OCI-LY7 (cell line): ENCODE data around the gene SLC4A11. TPM values are rescaled to one million over a fixed set of nuclear protein-coding genes. Genes with fewer than 3 reads are reported as not detected.

Experiments used
- BruUV-seq: library from RNA; stranded (reverse); fragments of 400-500 nt; replicated peaks from 2 replicates; lab custom pipeline; 2021; lab: Mats Ljungman, UMichigan
- CTCF ChIA-PET: fragments of 300-600 bp; sonication (Branson Sonifier 250); formaldehyde crosslinking; loops from one replicate; lab custom pipeline; 2022; ENCODE audit warnings: antibody characterized with exemption; ENCODE audit not compliant: unreplicated experiment; lab: Charles Lee
- POLR2A ChIA-PET: fragments of 300-600 bp; sonication (Branson Sonifier 250); formaldehyde crosslinking; loops from one replicate; lab custom pipeline; 2022; ENCODE audit warnings: antibody characterized with exemption; lab: Charles Lee
- DNase-seq: peaks from one replicate; pipeline ENCODE4 v3.0.0-alpha.2; 2015; ENCODE audit warnings: low spot score
- H2AFZ ChIP-seq: fragments of 200-600 bp; sonication (generic), shearing (Covaris generic); 2 replicates; pipeline ENCODE4 v1.6.1; 2014; ENCODE audit warnings: mild to moderate bottlenecking, antibody characterized with exemption, low read length, moderate library complexity
- H3K27ac ChIP-seq: fragments of 200-600 bp; sonication (generic); 2 replicates; pipeline ENCODE4 v1.5.1; 2014; ENCODE audit warnings: mixed run types, low read depth, mild to moderate bottlenecking, moderate library complexity, low read length, inconsistent platforms; ENCODE audit not compliant: poor library complexity, severe bottlenecking
- H3K36me3 ChIP-seq: fragments of 200-600 bp; sonication (generic); 2 replicates; pipeline ENCODE4 v1.6.1; 2014; ENCODE audit warnings: mild to moderate bottlenecking, antibody characterized with exemption, low read length, moderate library complexity, mixed read lengths; ENCODE audit not compliant: insufficient read depth
- H3K4me1 ChIP-seq: fragments of 200-600 bp; sonication (generic); 2 replicates; pipeline ENCODE4 v1.5.1; 2014; ENCODE audit warnings: mild to moderate bottlenecking, low read length; ENCODE audit not compliant: insufficient read depth, poor library complexity, severe bottlenecking
- H3K4me2 ChIP-seq: fragments of 200-600 bp; sonication (generic); 2 replicates; pipeline ENCODE4 v1.6.1; 2014; ENCODE audit warnings: mild to moderate bottlenecking, low read length
- H3K4me3 ChIP-seq: fragments of 200-600 bp; sonication (generic); 2 replicates; pipeline ENCODE4 v1.5.1; 2014; ENCODE audit warnings: mild to moderate bottlenecking, low read depth, low read length; ENCODE audit not compliant: poor library complexity, severe bottlenecking
- H3K79me2 ChIP-seq: fragments of 200-600 bp; sonication (generic); 2 replicates; pipeline ENCODE4 v1.6.1; 2016; ENCODE audit warnings: low read depth, mild to moderate bottlenecking, low read length, moderate library complexity, mixed read lengths; ENCODE audit not compliant: insufficient read depth
- H3K9me2 ChIP-seq: fragments of 200-600 bp; sonication (generic); 2 replicates; pipeline ENCODE4 v1.6.1; 2016; ENCODE audit warnings: mild to moderate bottlenecking, low read length, mixed read lengths; ENCODE audit not compliant: insufficient read depth
- H3K9me3 ChIP-seq: fragments of 200-600 bp; sonication (generic); 2 replicates; pipeline ENCODE4 v1.6.1; 2014; ENCODE audit warnings: mild to moderate bottlenecking, mixed run types, low read length, mixed read lengths
- H4K20me1 ChIP-seq: fragments of 200-600 bp; sonication (generic); 2 replicates; pipeline ENCODE4 v1.6.1; 2014; ENCODE audit warnings: mild to moderate bottlenecking, antibody characterized with exemption, low read length, moderate library complexity, mixed read lengths; ENCODE audit not compliant: insufficient read depth
- EZH2phosphoT487 ChIP-seq: fragments of 200-600 bp; sonication (generic); IDR thresholded peaks from 2 replicates; pipeline ENCODE4 v1.6.1; 2018; ENCODE audit warnings: low read depth, borderline replicate concordance, mild to moderate bottlenecking, mixed run types, antibody characterized with exemption, low read length, moderate library complexity, mixed read lengths
- intact Hi-C: fragments of 100-400 bp; cut with micrococcal nuclease; formaldehyde crosslinking; loops from one replicate; pipeline ENCODE4 v1.10.0; 2022; ENCODE audit not compliant: unreplicated experiment
- total RNA-seq, 2 experiments: library from RNA; depleted of rRNA in 1 of 2; stranded (reverse); fragments of >200 nt in 1 of 2; shearing (Covaris generic) in 1 of 2; gene quantifications; 2 replicates each; pipeline ENCODE4 v1.2.3, GENCODE V29; 2014 to 2022
- TF ChIP-seq, protein P1 (sequence below): fragments of 200-600 bp; sonication (generic); conservative IDR thresholded peaks from 2 replicates; pipeline ENCODE4 v1.5.1; 2014; ENCODE audit warnings: mild to moderate bottlenecking, antibody characterized with exemption, low read length, moderate library complexity, mixed read lengths

SLC4A11 gene
- total RNA-seq, 2 experiments from 2014 or later = 4.4 to 26.9 TPM

DNA sequence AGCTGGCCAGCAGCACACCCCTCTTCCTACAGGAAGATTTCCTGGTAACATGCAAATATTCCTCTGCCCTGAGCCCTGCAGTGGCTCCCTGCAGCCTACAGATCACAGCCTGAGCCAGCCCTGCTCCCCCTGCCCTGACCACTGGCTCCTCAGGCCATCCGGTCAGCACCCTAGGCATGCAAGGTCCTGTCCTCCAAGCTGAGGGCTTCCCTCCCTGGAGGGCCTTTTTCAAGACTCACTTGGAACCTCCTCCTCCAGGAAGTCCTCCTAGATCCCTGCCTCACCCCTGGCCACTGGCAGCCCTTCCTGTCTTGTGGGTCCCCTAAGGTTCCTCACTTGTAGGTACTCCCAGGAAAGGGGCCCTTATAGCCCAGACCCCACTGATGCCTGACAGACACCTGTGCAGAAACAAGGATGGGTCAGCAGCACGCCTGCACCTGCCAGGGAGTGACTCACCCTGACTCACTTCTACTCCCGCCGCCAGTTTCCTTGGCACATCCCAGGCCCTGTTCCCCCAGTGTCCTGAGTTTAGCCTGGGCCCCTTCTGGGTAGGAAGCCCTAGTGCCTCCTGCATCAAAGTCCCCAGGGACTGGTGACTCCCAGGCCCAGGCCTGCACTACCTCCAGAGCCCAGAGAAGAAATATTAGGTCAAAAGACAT, 3.2 kb downstream of the SLC4A11 start:
- peaks cover 5% of the 10 kb centered on the region; the same call in 1 of the 2 replicates for H3K36me3 ChIP-seq
- no peak for DNase-seq
- peaks cover 11% of the 10 kb centered on the region for H3K4me1 ChIP-seq
- POLR2A ChIA-PET = no interaction called here
- no peaks in the 10 kb centered on the region for H3K9me3 ChIP-seq
- no peak overlapping the region for H3K4me2 ChIP-seq
- TF ChIP-seq EZH2phosphoT487 = no peak
- TF ChIP-seq, protein P1, sequence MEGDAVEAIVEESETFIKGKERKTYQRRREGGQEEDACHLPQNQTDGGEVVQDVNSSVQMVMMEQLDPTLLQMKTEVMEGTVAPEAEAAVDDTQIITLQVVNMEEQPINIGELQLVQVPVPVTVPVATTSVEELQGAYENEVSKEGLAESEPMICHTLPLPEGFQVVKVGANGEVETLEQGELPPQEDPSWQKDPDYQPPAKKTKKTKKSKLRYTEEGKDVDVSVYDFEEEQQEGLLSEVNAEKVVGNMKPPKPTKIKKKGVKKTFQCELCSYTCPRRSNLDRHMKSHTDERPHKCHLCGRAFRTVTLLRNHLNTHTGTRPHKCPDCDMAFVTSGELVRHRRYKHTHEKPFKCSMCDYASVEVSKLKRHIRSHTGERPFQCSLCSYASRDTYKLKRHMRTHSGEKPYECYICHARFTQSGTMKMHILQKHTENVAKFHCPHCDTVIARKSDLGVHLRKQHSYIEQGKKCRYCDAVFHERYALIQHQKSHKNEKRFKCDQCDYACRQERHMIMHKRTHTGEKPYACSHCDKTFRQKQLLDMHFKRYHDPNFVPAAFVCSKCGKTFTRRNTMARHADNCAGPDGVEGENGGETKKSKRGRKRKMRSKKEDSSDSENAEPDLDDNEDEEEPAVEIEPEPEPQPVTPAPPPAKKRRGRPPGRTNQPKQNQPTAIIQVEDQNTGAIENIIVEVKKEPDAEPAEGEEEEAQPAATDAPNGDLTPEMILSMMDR = no peak
- intact Hi-C loops = no loop called here
- H3K9me2 ChIP-seq = no peaks in the 10 kb centered on the region
- no peak overlapping the region for H3K4me3 ChIP-seq
- CTCF ChIA-PET = no interaction called here
- H3K79me2 ChIP-seq = no peaks in the 10 kb centered on the region
- BruUV-seq = no TSS peak
- no peak overlapping the region for H3K27ac ChIP-seq
- H2AFZ ChIP-seq = no peak overlapping the region
- H4K20me1 ChIP-seq = no peaks in the 10 kb centered on the region

DNA sequence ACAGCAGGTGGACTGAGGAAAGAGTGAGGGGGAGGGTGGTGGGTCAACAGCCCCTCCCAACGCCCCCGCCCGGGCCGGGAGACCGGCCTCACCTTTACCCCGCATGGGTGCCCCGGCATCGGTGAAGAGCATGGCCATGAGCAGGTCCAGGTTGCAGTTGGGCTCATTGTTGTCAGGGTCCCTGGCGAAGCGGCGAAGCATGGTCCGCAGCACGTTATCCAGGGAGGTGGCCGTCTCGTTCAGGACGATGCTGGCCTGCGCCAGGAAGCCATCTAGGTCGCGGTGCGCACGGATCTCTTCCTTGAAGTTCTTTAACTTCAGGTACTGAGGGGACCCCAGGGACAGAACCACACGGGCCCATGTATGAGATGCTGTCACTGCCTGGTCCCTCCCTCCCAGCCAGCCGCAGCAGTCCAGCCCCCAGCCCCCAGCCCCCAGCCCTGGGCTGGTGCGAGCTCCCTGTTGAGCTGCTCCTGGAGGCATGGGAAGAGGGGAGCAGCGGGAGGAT, 4.9 kb downstream of the SLC4A11 start:
- H3K4me1 ChIP-seq = peaks cover 6% of the 10 kb centered on the region
- no peak overlapping the region for H3K4me2 ChIP-seq
- CTCF ChIA-PET = no interaction called here
- intact Hi-C loops = no loop called here
- POLR2A ChIA-PET = no interaction called here
- H3K9me3 ChIP-seq = no peaks in the 10 kb centered on the region
- DNase-seq = no peak
- no peaks in the 10 kb centered on the region for H3K9me2 ChIP-seq
- H2AFZ ChIP-seq = no peak overlapping the region
- H3K36me3 ChIP-seq = peaks cover 5% of the 10 kb centered on the region; the same call in 1 of the 2 replicates
- no peak overlapping the region for H3K27ac ChIP-seq
- H3K4me3 ChIP-seq = no peak overlapping the region
- TF ChIP-seq, protein P1 = no peak
- TF ChIP-seq EZH2phosphoT487 = no peak
- BruUV-seq = no TSS peak
- no peaks in the 10 kb centered on the region for H3K79me2 ChIP-seq
- H4K20me1 ChIP-seq = no peaks in the 10 kb centered on the region
